Hindlimb muscle (tissue), 1 donor: ENCODE data around the gene TRABD2B. TPM values are rescaled to one million over a fixed set of nuclear protein-coding genes. Genes with fewer than 3 reads are reported as not detected.

Source experiments
- DNase-seq: peaks from one replicate; pipeline ENCODE4 v3.0.0-alpha.2; 2013
- polyA plus RNA-seq: library from polyadenylated mRNA; unstranded; fragments of 120-200 nt; gene quantifications from one replicate; pipeline ENCODE4 v1.2.1, GENCODE V29; 2013; ENCODE audit not compliant: insufficient read length

Gene TRABD2B
- polyA plus RNA-seq = 5.5 TPM

DNA sequence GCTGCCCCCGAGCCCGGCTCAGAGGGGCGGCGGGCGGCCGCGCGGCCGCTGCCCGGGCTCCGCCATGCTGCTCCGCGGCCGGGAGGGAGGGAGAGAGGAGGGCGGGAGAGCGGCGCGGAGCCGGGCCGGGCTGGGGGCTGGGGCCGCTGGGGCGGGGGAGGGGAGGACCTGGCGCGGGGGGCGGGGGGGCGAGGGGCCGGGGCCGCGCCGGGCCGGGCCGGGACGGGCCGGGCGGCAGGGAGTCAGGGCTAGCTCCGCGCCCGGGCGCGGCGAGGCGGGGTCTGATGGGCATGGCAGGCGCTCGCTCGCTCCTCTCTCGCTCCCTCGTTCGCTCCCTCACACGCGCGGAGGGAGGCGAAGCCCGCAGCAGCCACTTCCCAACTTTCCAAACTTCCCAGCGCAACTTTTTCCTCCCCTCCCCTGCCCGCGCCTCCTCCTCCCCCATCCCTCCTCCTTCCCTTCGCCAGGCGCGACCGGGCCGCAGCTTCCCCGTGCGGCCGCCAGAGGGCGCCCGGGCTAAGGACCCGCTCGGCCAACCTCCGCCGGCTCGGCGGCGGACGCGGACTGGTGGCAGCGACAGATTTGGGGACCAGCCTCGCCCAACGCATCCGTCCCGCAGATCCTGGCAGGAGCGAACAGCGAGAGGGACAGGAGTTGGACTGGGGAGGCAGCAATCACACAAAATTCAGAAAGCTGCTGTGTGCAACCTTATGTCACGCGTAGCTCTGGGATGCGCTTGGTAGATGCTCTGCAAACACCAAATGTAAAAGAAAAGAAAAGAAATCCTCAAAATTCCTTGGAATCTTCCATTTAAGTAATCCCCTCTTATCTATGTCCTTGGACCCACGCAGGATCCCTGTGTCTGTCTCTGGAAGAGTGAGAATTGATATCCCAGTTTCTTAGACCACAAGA, at the start of gene TRABD2B:
TRABD2B (minus strand) TSS at position 97 of the 912 bp plus-strand sequence.
- peak; percentile 93 for DNase-seq

DNA sequence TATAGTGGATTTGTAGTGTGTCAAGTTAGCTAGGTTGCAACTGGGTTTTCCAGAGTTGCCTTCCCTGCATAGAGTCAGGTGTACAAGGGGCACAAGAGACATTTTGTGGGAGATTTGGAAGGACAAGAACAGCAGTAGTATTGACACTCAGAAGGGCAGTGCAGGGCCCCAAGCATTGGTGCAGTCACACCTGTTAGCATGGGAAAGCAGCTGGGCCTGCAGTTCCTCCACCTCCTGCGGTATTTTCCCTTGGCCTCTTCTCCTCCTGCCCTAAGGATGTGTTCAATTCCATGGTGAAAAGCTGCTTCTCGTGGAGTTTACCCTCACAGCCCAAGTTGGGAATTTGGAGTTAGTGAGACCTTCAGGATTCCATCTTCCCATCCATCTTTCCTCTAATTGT, 47.1 kb upstream of the TRABD2B start:
- no peak for DNase-seq

DNA sequence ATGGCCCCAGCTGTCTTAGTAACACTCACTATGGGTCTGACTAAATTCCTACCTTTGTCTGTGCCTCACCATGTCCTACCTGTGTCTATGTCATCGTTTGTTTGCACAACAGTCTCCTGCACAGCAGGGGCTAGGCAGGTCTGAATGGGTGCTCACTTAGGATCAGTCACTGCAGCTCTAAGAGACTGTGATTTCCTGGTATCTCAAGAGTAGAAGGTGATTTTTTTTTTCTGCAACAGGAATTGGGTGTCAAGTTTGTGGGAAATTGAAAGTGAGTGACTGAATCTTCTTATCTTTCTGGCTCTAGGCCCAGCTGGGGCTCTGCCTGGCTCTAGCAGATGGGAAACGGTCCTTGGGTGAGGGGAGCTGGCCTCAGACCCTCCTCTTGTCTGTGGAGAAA, 46.4 kb upstream of the TRABD2B start:
- DNase-seq = no peak

- DNase-seq = no peak
Observed at GRCh38 chr1:48040154-48040553, 43.0 kb upstream of the TRABD2B start.

DNA sequence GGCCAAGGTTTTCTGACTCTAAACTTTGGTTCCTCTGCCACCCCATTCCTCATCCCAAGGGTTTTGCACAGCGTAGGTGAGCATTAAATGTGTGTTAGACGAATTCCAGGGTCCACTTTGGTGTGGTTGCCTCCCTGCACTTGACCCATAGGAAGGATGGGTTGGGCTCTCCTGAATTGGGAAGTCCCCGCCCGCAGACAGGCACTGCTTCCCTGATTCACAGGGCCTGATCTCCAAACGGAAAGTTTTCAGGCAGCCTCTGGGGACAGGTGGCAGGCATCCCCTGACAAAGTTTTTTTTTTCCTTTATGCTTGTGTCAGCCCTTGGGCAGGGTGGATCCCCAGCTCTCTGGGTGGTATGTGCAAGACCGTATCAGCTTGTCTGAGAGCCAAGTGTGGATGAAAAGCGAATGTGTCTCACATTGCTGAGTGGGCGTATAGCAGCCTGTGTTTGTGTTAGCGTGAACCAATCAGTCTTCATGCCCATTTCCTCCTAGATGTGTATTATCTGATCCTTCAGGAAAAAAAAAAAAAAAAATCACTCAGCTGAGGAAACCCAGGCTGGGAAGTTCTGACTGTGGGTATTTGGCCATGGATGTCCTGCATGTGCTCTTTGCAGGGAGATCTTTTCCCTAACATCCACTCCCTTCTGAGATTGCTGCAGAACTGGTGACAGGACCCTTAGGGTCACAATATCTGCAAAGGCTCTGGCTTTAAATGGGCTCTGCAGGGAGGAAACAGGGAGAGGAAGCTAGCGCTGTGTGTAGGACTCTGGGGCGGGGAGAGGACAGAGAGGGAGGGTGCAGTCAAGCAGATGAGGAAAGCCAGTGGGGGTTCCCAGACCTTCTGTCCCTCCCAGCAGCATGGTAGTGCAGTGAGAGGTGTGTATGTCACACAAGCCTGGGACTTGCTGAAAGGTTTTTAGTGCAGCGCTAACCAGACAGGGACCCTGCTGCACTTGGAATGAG, 42.2 kb upstream of the TRABD2B start:
- no peak for DNase-seq

DNA sequence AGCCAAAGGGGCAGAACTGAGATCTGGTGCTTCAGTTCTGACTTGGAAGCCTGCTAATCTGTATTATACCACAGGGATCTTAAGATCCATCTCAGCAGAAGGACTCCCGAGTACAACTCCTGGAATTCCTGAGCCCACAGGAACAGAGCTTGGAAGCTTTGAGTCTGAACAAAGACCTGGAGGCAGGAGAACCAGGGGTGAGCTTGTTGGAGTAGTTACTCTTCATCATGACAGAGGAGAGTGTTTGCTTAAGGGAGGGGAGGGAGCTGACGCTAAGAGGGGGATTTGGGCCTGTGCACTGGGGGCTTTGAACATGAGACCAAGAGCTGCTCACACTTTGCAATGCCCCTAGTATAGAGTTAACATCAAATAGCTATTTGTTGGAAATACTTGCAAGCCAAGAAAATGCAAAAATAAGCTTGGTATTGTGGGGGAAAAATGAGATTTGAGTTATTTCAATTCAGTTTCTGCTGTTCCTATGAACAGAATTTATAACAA, 41.1 kb upstream of the TRABD2B start:
- DNase-seq = no peak

DNA sequence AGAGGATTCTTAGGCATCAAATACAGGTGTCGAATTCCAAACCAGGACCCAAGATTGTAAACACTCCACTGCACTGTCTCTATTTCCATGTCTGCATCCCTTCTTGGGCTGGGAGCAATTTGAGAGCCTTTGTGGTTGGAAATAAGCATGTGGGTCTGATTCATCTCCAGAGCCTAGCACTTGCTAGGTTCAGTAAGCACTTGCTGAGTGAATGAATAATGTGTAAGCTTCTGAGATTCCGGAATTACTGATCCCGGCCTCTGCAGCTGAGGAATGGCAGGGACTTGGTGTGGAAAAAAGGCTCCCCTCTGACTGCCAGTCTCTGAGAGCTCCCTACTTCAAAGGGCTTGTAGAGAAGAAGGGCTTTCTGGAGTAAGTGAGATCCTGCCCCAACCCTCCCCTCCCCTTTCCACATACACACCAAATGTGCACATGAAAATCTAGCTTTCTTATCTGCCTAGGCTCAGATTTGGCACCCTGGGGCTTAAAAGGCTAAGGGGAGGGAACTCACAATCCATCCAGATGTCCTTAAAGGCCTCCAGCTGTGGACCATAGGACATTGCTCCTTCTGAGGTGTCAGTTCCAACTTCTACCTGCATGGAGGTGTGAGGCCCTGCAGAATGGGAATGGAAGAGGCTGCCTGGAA, 39.6 kb upstream of the TRABD2B start:
- no peak for DNase-seq

DNA sequence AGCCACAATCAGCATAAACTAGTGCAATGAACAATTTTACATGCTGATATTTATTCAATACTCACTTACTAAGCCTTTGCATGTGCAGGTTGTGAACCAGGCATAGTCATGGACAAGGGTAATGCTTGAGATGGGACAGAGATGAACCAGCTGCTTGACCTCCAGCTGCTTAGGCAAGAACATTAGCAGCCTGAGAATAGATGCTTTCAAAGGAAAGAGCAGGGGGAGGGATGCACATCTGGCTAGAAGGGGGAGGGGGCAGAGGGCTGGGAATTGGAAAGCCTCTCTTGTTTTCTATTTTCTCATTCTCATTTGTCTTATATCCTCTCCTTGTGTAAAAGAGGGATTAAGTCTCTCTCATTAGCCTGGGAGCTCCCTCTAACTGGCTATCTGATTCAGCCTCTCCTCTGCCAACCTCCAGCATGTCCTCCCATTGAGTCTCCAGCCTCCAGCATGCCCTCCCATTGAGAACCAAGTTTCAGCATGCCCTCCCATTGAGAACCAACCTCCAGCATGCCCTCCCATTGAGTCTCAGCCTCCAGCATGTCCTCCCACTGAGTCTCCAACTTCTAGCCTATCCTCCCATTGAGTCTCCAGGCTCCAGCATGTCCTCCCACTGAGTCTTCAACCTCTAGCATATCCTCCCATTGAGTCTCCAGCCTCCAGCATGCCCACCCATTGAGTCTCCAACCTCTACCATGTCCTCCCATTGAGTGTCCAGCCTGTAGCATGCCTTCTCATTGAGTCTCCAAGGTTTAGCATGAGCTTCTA, 38.4 kb upstream of the TRABD2B start:
- DNase-seq = peak; percentile 43

DNA sequence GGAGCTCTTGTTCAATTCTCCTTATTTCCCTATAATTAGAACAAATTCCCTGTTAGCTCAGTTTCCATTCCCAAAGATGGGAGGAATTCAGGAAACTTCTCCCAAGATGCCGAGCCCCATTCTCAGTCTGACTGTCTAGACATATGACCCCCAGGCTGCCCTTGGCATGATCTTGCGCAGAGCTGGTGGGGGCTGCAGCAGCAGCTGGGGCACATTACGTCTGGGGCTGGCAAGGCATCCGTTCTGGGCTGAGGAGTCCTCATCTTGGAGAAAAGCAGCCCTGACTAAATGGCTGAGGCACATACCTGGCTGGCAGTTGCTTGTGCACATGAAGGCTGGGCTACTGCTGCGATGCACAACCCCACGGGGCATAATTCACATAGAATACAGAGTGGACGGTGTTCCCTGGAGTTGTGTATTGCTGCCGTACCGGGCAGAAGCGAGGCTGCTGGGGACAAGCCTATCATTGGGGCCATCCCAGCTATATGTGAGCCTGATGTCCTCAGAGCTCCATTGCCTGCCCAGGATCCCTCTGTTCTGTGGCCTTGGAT, 36.4 kb upstream of the TRABD2B start:
- DNase-seq = no peak

- no peak for DNase-seq
Observed at GRCh38 chr1:48031676-48032075, 34.5 kb upstream of the TRABD2B start.

- no peak for DNase-seq
Observed at GRCh38 chr1:48030696-48031365, 33.6 kb upstream of the TRABD2B start.

DNA sequence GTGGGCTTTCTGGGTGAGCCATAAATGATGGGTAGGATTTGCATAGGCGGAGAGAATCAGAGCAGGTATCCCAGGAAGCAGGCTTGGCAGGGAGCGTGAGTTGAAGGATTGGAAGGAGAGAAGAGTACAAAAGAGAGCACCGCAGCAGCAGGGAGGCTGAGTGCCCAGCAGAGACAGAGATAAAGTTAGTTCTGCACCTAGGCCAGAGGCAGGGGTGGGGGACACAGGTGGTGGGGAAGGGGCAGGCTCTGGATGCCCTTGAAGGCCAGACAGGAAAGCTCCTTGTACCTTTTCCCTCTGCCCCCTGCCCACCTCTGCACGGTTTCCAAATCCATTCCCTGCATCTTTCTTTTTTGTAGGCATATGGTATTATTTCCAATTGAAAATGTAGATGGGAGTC, 33.0 kb upstream of the TRABD2B start:
- DNase-seq = no peak

DNA sequence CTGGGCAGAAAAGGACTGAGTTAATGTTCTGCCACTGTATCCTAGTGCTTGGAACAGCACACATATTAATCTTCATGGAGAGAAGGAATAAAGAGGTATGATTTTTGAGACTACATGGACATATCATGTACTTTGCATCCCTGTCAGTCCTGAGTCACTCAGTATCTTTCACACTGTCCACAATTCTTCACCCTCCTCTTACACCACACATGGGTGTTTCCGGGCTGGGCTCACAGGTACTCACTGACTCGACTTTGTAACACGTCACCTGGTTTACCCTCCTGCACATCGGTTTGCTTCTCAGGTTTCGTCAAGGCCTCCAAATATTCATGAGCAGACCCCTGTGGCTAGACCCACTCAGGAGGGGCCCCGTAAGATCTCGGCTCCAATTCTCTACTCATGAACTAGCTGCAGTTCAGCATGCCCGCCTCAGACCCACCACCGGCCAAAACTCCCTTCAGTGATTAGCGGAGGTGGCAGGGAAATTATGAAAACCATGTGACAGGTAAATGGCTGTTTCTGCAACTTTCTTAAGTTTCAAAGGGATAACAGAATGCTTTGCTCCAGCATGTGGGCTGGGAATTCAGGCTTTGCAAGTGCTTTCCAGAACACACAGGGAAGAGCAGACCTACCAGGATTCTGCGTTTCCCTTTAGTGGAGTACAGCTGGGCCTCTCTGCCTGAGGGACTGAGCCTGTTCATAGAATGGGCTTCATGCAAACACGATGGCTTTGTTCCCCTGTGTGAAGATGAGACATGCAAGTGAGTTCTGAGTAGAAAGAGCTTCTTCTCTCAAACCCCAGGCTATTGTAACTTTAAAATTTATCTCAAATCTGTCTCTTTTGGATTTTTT, 31.3 kb upstream of the TRABD2B start:
- DNase-seq = no peak

DNA sequence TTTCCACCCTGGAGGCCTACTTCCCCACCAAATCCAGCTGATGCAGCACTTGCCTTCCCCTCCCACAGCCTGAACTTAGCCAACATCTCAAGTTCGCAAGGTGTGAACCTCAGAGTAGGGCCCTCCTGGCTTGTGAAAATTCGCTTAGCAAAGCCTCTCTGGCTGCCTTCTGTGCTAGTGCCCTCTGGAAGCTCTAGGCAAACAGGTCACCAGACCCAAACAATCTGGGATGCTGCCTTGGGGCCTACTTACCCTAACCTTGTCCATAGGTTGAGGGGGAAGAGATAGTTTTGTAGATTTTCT, 30.3 kb upstream of the TRABD2B start:
- no peak for DNase-seq

DNA sequence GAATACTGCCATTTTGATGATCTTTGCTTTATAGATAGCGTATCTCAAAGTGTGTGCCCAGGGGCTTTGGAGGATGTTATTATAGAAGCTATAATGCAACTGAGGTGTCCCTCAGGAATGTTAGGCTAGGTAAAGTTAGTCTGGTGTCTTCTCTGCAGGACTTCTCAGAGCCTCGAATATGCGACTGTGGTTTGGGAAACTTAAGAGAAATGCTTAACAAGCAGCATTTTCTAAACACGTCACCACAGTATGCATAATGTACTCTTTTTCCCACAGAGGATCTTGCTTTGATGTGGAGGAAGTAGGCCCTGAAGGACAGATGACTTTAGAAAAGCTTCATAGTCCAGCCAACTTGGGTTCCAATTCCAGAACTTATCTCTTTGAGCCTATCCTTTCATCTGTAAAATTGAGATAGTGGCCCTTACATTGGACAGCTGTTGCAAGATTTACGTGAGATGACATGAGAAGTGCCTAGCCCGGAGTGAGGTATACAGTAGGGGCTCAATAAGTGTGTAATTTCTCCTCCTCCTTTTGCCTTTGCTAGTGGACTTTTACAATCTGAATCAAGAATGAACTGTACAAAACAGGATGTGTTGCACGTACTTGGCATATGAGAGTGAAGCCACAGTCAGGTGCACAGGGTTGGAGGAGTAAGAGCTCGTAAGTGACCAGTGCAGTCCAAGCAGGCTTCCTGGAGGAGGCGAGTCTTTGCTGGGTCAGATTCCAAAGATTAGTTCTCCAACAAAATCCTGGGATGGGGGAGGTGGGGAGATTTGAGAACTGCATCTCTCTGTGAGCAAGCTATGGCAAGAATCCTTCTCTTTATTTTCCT, 29.7 kb upstream of the TRABD2B start:
- no peak for DNase-seq

- DNase-seq = no peak
Observed at GRCh38 chr1:48026275-48026674, 29.1 kb upstream of the TRABD2B start.

DNA sequence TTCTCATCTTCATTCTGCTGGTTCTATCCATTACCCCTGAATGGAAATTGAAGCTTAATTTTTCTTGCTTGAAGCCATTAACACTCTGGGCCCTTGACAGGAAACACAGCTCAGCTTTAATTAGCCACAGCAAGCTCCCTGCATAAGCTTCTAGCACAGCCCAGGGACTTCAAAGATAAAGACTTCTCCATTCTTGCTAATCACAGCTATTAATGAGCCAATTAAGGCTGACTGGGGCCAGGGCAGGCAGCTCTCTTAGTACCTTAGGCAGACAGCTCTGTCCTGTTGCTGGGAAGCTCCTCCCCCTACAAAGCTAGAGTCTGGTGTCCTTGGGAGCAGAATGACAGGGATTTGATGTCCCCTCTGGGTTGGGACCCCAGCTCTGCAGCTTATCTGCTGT, 27.9 kb upstream of the TRABD2B start:
- DNase-seq = no peak

DNA sequence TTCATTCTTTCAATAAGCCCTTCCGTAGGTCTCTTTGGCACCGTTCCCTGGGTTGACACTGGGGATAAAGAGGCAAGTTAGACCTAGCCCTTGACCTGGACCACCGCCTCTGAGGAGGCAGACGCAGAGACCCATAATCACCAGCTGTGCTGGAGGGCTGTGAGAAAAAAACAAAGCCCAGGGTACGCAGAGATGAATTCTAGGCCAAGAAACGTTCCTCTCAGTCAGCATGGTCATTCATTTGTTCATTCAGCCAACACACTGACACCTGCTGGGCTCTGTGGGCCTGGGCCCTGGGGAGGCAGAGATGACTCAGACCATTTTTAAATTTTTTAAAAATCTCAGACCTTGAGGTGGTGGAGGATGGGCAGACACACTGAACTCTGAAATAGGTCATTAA, 26.3 kb upstream of the TRABD2B start:
- no peak for DNase-seq

GRCh38 chr1:48022306-48022705, 25.1 kb upstream of the TRABD2B start:
- DNase-seq = no peak
